Neural progenitor cell (in vitro differentiated cells): ENCODE results near the gene WBP4.
"Not testable (repeated sequence)": the region's sequence is repeated elsewhere in the genome, so short reads cannot be mapped to it uniquely, and the experiment has no call there.

Experiments used
- CTCF ChIP-seq: fragments of 200-600 bp; sonication (generic); IDR thresholded peaks from 2 replicates; pipeline ENCODE4 v1.5.1; 2017; ENCODE audit warnings: antibody characterized with exemption, mild to moderate bottlenecking
- EZH2 ChIP-seq: fragments of 200-600 bp; sonication (generic); IDR thresholded peaks from 2 replicates; pipeline ENCODE4 v1.6.1; 2017; ENCODE audit warnings: antibody characterized with exemption, mild to moderate bottlenecking, moderate library complexity

GRCh38 chr13:41095681-41096080 is 34.4 kb downstream of the WBP4 start:
- not testable (repeated sequence) for TF ChIP-seq CTCF, EZH2
